ENCODE measurements around the gene SYT12.

GRCh38 chr11:67022341-67022933, 497 bp upstream of the SYT12 start:
- TF ChIP-seq CTCF (IDR thresholded peaks at IDR 0.05) (no peak), EP300 (IDR thresholded peaks at IDR 0.05) (no peak), POLR2AphosphoS5 (IDR thresholded peaks at IDR 0.05) (no peak)

Data from gastroesophageal sphincter (tissue), 3 donors.